HL-60/S4 treated with phorbol 12-myristate 13-acetate at 8.2 ng/mL for 4 days and 3 days (cell line): ENCODE data around the gene CCDC88C.
"Not testable (repeated sequence)": the region's sequence is repeated elsewhere in the genome, so short reads cannot be mapped to it uniquely, and the experiment has no call there.

Experiments used
- in situ Hi-C: fragments of 300-500 bp; cut with MboI; formaldehyde crosslinking; loops from 2 replicates; pipeline ENCODE4 v1.15.0; 2022; ENCODE audit warnings: low sequenced_read_pairs

The CCDC88C gene

GRCh38 chr14:91417120-91417982 lies at the start of gene CCDC88C:
Gene CCDC88C, minus strand, starts transcription at chr14:91417820. Its CDS starts 130 bp downstream, at chr14:91417690.
- in situ Hi-C loops: no loop called here

GRCh38 chr14:91466192-91466591 lies 48.6 kb upstream of the CCDC88C start:
- in situ Hi-C loops: no loop called here

DNA sequence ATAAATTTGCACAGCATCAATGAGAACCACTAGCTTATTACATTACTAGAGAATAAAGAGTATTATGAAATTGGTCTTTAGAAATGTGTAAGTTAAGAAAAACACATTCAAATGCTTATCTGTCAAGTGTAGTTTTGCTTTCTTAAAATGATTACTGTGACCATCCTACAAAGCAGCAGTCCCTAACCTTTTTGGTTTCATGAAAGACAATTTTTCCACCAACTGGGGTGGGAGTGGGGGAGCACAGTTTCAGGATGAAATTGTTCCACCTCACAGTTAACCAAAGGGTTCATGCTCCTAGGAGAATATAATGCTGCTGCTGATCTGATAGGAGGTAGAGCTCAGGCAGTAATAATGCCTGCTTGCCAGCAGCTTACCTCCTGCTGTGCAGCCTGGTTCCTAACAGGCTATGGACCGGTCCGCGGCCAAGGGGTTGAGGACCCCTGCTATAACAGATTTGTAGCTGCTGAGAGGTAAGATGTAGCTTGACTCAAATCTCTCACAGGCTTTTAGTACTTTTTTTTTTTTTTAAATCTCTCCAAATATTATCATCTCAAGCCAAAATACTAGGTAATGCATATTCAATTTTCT lies 47.1 kb upstream of the CCDC88C start:
- in situ Hi-C loops: no loop called here

GRCh38 chr14:91458612-91459011 lies 41.0 kb upstream of the CCDC88C start:
- in situ Hi-C loops: no loop called here

DNA sequence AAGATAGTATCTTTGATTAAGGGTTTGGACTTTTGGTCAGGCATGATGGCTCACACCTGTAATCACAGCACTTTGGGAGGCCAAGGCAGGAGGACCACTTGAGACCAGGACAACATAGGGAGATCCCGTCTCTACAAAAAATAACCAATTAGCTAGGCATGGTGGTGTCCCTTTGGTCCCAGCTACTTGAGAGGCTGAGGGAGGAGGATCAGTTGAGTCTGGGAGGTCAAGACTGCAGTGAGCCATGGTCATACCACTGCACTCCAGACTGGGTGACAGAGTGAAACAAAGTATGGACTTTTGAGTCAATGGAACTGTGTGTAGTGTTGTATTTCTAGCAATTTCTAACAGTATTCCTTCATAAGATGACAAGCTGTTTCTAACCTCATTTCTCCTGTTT lies 38.7 kb upstream of the CCDC88C start:
- in situ Hi-C loops: no loop called here

GRCh38 chr14:91454580-91454979 lies 37.0 kb upstream of the CCDC88C start:
- in situ Hi-C loops: no loop called here

- in situ Hi-C loops: no loop called here
Measured at GRCh38 chr14:91454155-91454554, 36.5 kb upstream of the CCDC88C start.

DNA sequence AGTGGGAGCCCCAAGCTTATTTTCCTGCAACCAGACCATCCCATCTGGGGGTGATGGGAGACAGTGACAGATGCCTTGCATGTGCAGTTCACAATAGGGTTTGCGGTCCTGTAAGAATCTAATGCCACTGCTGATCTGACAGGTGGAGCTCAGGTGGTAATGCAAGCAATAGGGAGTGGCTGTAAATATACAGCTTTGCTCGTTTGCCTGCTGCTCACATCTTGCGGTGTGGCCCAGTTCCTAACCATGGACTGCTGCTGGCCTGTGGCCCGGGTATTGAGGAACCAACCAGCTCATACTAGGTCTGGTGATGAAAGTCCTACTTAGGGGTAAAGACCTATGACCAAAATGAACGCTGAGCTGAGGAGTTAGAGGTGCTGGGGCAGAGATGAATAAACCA lies 36.1 kb upstream of the CCDC88C start:
- in situ Hi-C loops: no loop called here

GRCh38 chr14:91444335-91445020 lies 26.9 kb upstream of the CCDC88C start:
- in situ Hi-C loops: no loop called here

- in situ Hi-C loops: no loop called here
Measured at GRCh38 chr14:91439345-91439744, 21.7 kb upstream of the CCDC88C start.

DNA sequence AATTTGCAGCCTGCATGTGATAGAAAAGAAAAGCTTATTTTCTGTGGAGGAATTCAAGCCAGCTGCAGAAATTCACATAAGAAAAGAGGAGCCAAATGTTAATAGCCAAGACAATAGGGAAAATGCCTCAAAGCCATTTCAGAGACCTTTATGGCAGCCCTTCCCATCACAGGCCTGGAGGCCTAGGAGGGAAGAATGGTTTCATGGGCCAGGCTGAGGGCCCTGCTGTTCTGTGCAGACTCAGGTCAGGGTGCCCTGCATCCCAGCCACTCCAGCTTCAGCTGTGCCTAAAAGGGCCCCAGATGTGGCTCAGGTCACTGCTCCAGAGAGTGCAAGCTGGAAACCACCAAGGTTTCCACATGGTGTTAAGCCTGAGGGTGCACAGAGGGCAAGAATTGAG lies 21.2 kb upstream of the CCDC88C start:
- in situ Hi-C loops: no loop called here

DNA sequence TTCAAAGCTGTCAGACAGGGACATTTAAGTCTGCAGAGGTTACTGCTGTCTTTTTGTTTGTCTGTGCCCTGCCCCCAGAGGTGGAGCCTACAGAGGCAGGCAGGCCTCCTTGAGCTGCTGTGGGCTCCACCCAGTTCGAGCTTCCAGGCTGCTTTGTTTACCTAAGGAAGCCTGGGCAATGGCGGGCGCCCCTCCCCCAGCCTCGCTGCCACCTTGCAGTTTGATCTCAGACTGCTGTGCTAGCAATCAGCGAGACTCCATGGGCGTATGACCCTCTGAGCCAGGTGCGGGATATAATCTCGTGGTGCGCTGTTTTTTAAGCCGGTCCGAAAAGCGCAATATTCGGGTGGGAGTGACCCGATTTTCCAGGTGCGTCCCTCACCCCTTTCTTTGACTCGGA lies 18.6 kb upstream of the CCDC88C start:
- in situ Hi-C loops: not testable (repeated sequence)

GRCh38 chr14:91429385-91429784 lies 11.8 kb upstream of the CCDC88C start:
- in situ Hi-C loops: no loop called here

DNA sequence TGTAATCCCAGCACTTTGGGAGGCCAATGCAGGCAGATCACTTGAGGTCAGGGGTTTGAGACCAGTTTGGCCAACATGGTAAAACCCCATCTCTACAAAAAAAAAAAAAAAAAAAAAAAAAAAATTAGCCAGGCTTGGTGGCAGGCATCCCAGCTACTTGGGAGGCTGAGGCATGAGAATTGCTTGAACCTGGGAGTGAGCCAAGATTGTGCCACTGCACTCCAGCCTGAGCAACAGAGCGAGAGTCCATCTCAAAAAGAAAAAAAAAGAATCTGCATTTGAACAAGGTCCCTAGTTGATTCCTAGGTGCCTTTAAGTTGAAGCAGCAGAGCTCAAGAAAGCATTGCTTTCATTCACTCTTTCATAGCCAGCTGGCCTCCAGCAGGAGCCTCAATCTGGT lies 11.3 kb upstream of the CCDC88C start:
- in situ Hi-C loops: not testable (repeated sequence)

GRCh38 chr14:91425531-91425944 lies 7.9 kb upstream of the CCDC88C start:
- in situ Hi-C loops: not testable (repeated sequence)

DNA sequence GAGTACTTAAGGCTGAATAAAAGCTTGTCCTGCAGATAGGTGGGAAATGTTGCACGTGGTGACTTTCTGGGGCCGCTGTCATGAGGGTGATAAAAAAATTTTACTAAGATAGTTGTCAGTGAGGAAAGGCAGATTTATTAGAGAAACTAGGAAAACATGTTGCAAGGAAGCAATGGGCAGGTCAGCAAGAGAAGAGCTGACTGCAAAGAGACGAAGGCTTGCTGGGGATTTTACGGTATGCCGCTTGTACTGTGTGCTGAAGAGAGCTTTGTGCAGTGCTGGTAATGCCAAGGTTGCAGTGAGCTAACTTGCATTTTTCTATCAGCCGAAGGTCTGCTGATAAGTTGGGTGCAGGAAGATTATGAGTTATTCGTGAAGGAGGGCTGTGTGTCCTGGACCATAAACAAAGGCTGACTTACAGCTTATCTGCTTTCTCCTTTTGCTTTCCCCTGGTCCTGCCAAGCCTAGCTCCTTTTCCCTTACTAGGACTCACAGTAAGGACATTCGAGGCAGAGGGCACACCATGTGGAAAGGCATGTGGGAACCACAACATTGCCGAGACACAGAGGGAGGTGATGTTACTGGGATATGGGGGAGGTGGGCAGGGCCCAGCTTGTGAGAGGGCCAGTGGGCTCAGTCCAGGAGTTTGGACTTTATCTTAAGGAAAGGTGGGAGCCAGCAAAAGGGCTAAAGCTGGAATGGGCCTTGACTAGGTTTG lies 7.4 kb upstream of the CCDC88C start:
- in situ Hi-C loops: no loop called here

DNA sequence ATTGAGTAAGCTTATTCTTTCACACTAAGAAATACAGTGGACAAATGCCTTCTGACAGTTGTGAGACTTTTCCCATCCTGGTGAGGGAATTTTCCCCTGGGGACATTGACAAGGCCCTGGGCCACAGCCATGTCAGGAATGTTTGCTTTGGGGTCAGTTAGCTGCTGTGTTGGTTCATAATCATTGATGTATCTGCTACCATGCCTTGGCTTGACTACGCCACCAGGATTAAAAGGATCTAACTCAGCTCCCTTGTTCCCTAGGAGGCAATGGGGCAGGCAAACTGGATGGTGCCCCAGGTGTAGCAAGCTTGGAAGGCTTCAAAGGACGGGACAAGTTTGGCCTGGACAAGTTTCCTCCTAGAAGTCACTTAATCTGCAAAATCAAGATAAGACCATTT lies 3.1 kb upstream of the CCDC88C start:
- in situ Hi-C loops: no loop called here

DNA sequence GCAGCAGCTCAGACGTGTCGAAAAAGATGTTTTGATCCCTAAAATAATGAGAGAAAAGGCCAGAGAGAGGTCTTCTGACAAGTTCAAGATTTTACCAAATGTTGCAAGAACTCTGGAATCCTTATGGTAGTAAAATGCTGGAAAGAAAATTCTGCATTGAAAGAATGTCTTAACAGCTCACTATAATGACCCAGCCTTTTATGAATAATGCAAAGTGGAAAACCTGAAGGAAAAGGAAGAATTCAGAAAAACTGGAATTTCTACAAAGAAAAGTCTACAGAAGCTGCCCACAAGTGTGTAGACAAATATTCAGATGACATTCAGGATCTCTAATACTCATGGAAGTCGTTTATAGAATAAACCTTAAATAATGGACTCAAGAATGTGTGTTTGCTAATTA lies 1.8 kb upstream of the CCDC88C start:
- in situ Hi-C loops: no loop called here

DNA sequence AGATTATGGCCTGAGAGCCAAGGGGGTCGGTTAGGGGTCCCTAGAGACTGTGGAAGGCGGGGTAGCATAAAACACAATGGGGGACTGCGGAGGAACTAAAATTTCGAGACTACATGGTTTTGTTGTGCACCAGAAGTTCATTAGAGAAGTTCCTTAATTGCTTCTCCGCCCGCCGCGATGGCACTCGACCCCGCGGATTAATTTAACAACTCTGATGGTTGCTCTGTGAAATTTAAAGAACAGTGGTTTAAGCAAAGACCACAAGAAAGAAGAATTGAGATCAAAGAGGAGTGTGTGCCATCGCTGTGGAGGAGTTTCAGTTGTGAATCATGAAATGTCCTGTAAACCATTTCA lies 1.4 kb upstream of the CCDC88C start:
- in situ Hi-C loops: no loop called here

GRCh38 chr14:91418387-91419043 lies 895 bp upstream of the CCDC88C start:
- in situ Hi-C loops: no loop called here

- in situ Hi-C loops: no loop called here
Measured at GRCh38 chr14:91417983-91418386, 365 bp upstream of the CCDC88C start.
